ENCODE data around the gene FAU.

FAU gene

GRCh38 chr11:65083834-65084597 is 37.9 kb downstream of the FAU start, which contains the start of the genes CDCA5 and ZFPL1:
CDCA5 (minus strand) TSS chr11:65084040; CDS start chr11:65083978, 62 bp downstream.
ZFPL1 (plus strand) TSS chr11:65084222; CDS start chr11:65084699, 477 bp downstream.
- CTCF ChIA-PET, result interaction anchor here (0.5 to 1.4 kb wide), 6 partner anchors 43 to 275 kb away, joined by 3 to 5 read pairs (median 4); partner anchors contain the start of genes DPF2 and SAC3D1
- Histone ChIP-seq H3K36me3 (ENCODE audit: control insufficient read depth in 2 of 2, insufficient read depth in 1 of 2, low read length in 2 of 2) (peaks cover 5 to 78% of the 10 kb centered on the region in 2 experiments; a peak in 2 of 3 replicates), H3K4me3 (ENCODE audit: low read depth, low read length) (peak within 1 kb of the TSS; percentile 92), H3K27ac (ENCODE audit: extremely low read depth, low read depth, low read length) (peak within 1 kb of the TSS; percentile 81), H3K4me1 (ENCODE audit: control insufficient read depth, insufficient read depth, low read length) (peaks cover 3% of the 10 kb centered on the region; the same call in 1 of the 2 replicates), H3K9me3 (ENCODE audit: control insufficient read depth, insufficient read depth, low read depth, low read length) (no peaks in the 10 kb centered on the region)
- POLR2A ChIA-PET, result interaction anchor here (0.6 to 2.0 kb wide), 7 partner anchors 13 to 43 kb away, joined by 3 to 13 read pairs (median 3); partner anchors contain the start of genes FAU, MRPL49, SAC3D1 and TM7SF2
- TF ChIP-seq ZNF549 (tag by site-specific recombination; IDR thresholded peaks at IDR 0.05), result no peak
- TF ChIP-seq ZNF610 (tag by site-specific recombination; IDR thresholded peaks at IDR 0.05; ENCODE audit: borderline replicate concordance), result no peak
- no peak for TF ChIP-seq ZNF791 (tag by site-specific recombination; IDR thresholded peaks at IDR 0.05)
- no peak for TF ChIP-seq GLI2 (tag by site-specific recombination; IDR thresholded peaks at IDR 0.05; ENCODE audit: borderline replicate concordance, low read depth)
- TF ChIP-seq ZNF184 (tag by site-specific recombination; IDR thresholded peaks at IDR 0.05), result no peak
- no peak for TF ChIP-seq ZNF621 (tag by site-specific recombination; IDR thresholded peaks at IDR 0.05)
- no peak for TF ChIP-seq ZNF341 (tag by site-specific recombination; IDR thresholded peaks at IDR 0.05; ENCODE audit: low read depth)
- TF ChIP-seq ZFP37 (tag by site-specific recombination; IDR thresholded peaks at IDR 0.05), result no peak
- peak; percentile 97 for TF ChIP-seq SP3 (tag by site-specific recombination; IDR thresholded peaks at IDR 0.05)
- no peak for TF ChIP-seq ZNF433 (tag by site-specific recombination; IDR thresholded peaks at IDR 0.05; ENCODE audit: low read depth)
- TF ChIP-seq, protein P1, sequence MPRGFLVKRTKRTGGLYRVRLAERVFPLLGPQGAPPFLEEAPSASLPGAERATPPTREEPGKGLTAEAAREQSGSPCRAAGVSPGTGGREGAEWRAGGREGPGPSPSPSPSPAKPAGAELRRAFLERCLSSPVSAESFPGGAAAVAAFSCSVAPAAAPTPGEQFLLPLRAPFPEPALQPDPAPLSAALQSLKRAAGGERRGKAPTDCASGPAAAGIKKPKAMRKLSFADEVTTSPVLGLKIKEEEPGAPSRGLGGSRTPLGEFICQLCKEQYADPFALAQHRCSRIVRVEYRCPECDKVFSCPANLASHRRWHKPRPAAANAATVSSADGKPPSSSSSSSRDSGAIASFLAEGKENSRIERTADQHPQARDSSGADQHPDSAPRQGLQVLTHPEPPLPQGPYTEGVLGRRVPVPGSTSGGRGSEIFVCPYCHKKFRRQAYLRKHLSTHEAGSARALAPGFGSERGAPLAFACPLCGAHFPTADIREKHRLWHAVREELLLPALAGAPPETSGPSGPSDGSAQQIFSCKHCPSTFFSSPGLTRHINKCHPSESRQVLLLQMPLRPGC (tag by site-specific recombination; IDR thresholded peaks at IDR 0.05), result no peak
- TF ChIP-seq ZNF2 (tag by site-specific recombination; IDR thresholded peaks at IDR 0.05), result peak; percentile 73; the same call in 1 of the 2 replicates
- TF ChIP-seq ZNF354C (tag by site-specific recombination; IDR thresholded peaks at IDR 0.05; ENCODE audit: borderline replicate concordance, low read depth), result no peak
- no peak for TF ChIP-seq FEZF1 (tag by site-specific recombination; IDR thresholded peaks at IDR 0.05)
- TF ChIP-seq ZNF670 (tag by site-specific recombination; IDR thresholded peaks at IDR 0.05; ENCODE audit: low read depth), result no peak
- TF ChIP-seq, protein P2, sequence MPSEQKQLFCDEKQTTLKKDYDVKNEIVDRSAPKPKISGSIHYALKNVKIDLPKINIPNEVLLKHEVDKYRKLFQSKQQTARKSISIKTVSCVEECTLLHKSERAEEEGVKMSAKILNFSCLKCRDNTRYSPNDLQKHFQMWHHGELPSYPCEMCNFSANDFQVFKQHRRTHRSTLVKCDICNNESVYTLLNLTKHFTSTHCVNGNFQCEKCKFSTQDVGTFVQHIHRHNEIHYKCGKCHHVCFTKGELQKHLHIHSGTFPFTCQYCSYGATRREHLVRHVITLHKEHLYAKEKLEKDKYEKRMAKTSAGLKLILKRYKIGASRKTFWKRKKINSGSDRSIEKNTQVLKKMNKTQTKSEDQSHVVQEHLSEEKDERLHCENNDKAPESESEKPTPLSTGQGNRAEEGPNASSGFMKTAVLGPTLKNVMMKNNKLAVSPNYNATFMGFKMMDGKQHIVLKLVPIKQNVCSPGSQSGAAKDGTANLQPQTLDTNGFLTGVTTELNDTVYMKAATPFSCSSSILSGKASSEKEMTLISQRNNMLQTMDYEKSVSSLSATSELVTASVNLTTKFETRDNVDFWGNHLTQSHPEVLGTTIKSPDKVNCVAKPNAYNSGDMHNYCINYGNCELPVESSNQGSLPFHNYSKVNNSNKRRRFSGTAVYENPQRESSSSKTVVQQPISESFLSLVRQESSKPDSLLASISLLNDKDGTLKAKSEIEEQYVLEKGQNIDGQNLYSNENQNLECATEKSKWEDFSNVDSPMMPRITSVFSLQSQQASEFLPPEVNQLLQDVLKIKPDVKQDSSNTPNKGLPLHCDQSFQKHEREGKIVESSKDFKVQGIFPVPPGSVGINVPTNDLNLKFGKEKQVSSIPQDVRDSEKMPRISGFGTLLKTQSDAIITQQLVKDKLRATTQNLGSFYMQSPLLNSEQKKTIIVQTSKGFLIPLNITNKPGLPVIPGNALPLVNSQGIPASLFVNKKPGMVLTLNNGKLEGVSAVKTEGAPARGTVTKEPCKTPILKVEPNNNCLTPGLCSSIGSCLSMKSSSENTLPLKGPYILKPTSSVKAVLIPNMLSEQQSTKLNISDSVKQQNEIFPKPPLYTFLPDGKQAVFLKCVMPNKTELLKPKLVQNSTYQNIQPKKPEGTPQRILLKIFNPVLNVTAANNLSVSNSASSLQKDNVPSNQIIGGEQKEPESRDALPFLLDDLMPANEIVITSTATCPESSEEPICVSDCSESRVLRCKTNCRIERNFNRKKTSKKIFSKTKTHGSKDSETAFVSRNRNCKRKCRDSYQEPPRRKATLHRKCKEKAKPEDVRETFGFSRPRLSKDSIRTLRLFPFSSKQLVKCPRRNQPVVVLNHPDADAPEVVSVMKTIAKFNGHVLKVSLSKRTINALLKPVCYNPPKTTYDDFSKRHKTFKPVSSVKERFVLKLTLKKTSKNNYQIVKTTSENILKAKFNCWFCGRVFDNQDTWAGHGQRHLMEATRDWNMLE (tag by site-specific recombination; conservative IDR thresholded peaks at IDR 0.05; ENCODE audit: low read depth), result peak; percentile 51; the same call in 1 of the 2 replicates
- TF ChIP-seq WT1 (tag by site-specific recombination; IDR thresholded peaks at IDR 0.05), result no peak; the same call in 1 of the 2 replicates
- no peak for TF ChIP-seq ZNF707 (tag by site-specific recombination; IDR thresholded peaks at IDR 0.05)
- peak; percentile 65; the same call in 1 of the 2 replicates for TF ChIP-seq SP7 (tag by site-specific recombination; IDR thresholded peaks at IDR 0.05)
- no peak for TF ChIP-seq PRDM4 (tag by site-specific recombination; IDR thresholded peaks at IDR 0.05)
- peak; percentile 74 for TF ChIP-seq ZBTB20 (tag by site-specific recombination; IDR thresholded peaks at IDR 0.05)
- peak; percentile 85 for TF ChIP-seq ZNF76 (tag by site-specific recombination; IDR thresholded peaks at IDR 0.05; ENCODE audit: borderline replicate concordance, low read depth)
- TF ChIP-seq ZNF239 (tag by site-specific recombination; IDR thresholded peaks at IDR 0.05), result no peak
- peak; percentile 88 for TF ChIP-seq ZBTB48 (tag by site-specific recombination; IDR thresholded peaks at IDR 0.05)
- peak; percentile 65 for TF ChIP-seq ZNF639 (tag by site-specific recombination; IDR thresholded peaks at IDR 0.05)
- peak; percentile 87 for TF ChIP-seq ZBTB21 (tag by site-specific recombination; IDR thresholded peaks at IDR 0.05)

Data from HEK293 (cell line).